GM18868 (cell line): ENCODE results near the gene RORB.

Experiments used
- ATAC-seq: cut with Tn5 transposase; IDR thresholded peaks from one replicate; pipeline ENCODE4 v1.9.1; 2021; ENCODE audit warnings: mild to moderate bottlenecking, moderate library complexity; ENCODE audit not compliant: unreplicated experiment

The RORB gene

GRCh38 chr9:74696520-74696919 is 199.4 kb downstream of the RORB start:
- peak; percentile 51 for ATAC-seq

GRCh38 chr9:74697535-74697934 is 200.4 kb downstream of the RORB start:
- peak; percentile 74 for ATAC-seq

GRCh38 chr9:74711341-74711740 is 214.2 kb downstream of the RORB start:
- ATAC-seq: no peak

- ATAC-seq: no peak
Measured at GRCh38 chr9:74718709-74719108, 221.6 kb downstream of the RORB start.

- ATAC-seq: no peak
Measured at GRCh38 chr9:74719306-74719705, 222.2 kb downstream of the RORB start.

GRCh38 chr9:74721696-74722660 is 224.8 kb downstream of the RORB start:
- ATAC-seq: no peak

- ATAC-seq: no peak
Measured at GRCh38 chr9:74724317-74724716, 227.2 kb downstream of the RORB start.

GRCh38 chr9:74726581-74726980 is 229.4 kb downstream of the RORB start:
- no peak for ATAC-seq

GRCh38 chr9:74728176-74728575 is 231.0 kb downstream of the RORB start:
- no peak for ATAC-seq

GRCh38 chr9:74729136-74729695 is 232.1 kb downstream of the RORB start:
- ATAC-seq: no peak

GRCh38 chr9:74735761-74736160 is 238.6 kb downstream of the RORB start:
- ATAC-seq: no peak

- no peak for ATAC-seq
Measured at GRCh38 chr9:74736646-74737045, 239.5 kb downstream of the RORB start.

GRCh38 chr9:74742191-74742790 is 245.2 kb downstream of the RORB start:
- ATAC-seq: no peak
